ENCODE results near the gene ERVFRD-1.

- TF ChIP-seq CTCF (IDR thresholded peaks at IDR 0.05) (no peak), POLR2A (IDR thresholded peaks at IDR 0.05; ENCODE audit: low read length) (no peak), EP300 (IDR thresholded peaks at IDR 0.05) (no peak), MYC (IDR thresholded peaks at IDR 0.05; ENCODE audit: borderline replicate concordance, low read length) (no peak), FOSL2 (IDR thresholded peaks at IDR 0.05) (no peak), FOSL2 (CRISPR knock-in tag; IDR thresholded peaks at IDR 0.05) (no peak), PHF8 (IDR thresholded peaks at IDR 0.05; ENCODE audit: borderline replicate concordance, low read depth) (no peak), RCOR1 (IDR thresholded peaks at IDR 0.05; ENCODE audit: low read depth, low read length) (no peak), JUN (IDR thresholded peaks at IDR 0.05) (no peak), NFE2L2 (conservative IDR thresholded peaks at IDR 0.05; ENCODE audit: low read length) (no peak), KDM5A (IDR thresholded peaks at IDR 0.05) (no peak), CBX2 (IDR thresholded peaks at IDR 0.05; ENCODE audit: borderline replicate concordance, low read depth) (no peak), SREBF2 (IDR thresholded peaks at IDR 0.05) (no peak), ELK1 (IDR thresholded peaks at IDR 0.05; ENCODE audit: low read depth, low read length) (no peak)
Measured at GRCh38 chr6:11085758-11086435, 25.6 kb downstream of the ERVFRD-1 start.

Data from A549 (cell line).